Right lung (tissue), 5 donors: ENCODE results near the gene ARHGAP20. TPM values are rescaled to one million over a fixed set of nuclear protein-coding genes. Genes with fewer than 3 reads are reported as not detected.
A peak's percentile ranks its signal among the peaks of the same experiment; 100 is the strongest.

Source experiments
- DNase-seq, 2 donors: peaks; one replicate each; pipeline ENCODE4 v3.0.0-alpha.2; 2013
- polyA plus RNA-seq, 5 donors: library from polyadenylated mRNA; unstranded; fragments of 120-200 nt; gene quantifications; one replicate each; pipeline versions ENCODE4 v1.2.1 to v1.2.3, GENCODE V29; 2013; ENCODE audit warnings: inconsistent platforms in 1 of 5, low replicate concordance in 1 of 5; ENCODE audit not compliant: insufficient read length in 5 of 5, insufficient read depth in 1 of 5

Gene ARHGAP20
- polyA plus RNA-seq, 5 donors, result 30.4 to 50.7 (median 33.1) TPM

DNA sequence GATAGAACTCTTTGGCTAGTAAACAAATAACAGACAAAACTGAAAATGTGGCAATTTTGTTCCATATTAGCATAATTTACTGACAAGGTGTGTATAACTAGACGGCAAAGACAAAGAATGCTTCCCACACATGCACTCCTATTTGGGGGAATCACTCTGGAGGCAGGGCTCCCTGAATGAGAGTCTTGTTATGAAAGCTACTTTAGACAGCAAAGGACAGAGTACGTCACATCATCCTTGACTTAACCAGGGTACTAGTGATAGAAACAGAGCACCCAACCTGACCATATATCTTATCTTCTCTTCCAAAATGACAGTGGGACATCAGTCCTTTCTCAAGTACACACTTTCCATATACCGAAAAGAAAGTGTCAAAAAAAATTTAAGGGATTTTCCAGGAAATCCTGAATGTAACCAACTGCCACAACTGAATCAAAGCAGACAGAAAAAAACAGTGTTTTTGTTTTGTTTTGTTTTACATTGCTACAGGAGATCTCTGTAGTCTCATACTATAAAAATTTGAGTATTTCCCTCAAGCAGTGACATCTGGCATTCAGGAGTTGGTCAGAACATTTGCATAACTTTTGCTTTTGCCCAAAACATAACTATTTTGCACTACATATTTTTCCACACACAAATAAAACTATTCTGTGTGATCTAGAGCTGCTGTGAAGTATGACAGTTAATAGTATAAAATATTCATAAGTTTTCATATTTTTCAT lies 98.9 kb downstream of the ARHGAP20 start:
- no peak for DNase-seq

DNA sequence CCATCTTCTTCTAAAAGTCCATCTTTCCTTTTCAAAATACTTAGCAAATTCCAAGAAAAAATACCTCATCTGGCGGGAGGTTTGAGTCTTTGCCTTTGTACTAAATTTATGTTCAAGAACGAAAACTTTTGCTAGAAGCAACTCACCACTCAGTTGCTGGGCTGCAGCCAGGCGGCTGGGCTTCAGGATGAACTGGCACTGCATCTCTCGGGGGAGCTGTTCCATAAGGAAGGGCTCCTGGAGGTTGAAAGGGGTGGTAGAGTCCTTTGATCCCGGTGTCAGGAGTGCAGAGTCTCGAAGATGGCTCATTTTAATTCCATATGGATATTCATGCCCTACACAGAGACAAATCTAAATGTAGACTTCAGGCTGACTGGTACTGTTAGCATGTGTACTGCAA lies 105.8 kb downstream of the ARHGAP20 start:
- no peak for DNase-seq

DNA sequence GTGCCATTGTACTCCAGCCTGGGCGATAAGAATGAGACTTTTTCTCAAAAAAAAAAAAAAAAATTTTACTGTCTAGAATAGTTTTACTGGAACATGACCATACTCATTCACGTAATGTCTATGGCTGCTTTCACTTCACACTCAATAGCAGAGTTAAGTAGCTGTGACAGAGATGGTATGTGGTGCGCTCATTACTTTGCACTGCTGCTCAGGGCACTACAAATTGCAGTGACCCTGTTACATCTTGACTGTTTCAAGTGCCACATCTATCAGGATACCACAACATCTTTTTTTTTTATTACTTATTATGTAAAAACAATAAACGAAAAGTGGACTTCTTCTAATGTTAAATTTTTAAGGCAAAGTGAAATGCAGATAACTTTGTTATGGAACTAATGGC lies 110.3 kb downstream of the ARHGAP20 start:
- DNase-seq, result peak; percentile 55 to 61

DNA sequence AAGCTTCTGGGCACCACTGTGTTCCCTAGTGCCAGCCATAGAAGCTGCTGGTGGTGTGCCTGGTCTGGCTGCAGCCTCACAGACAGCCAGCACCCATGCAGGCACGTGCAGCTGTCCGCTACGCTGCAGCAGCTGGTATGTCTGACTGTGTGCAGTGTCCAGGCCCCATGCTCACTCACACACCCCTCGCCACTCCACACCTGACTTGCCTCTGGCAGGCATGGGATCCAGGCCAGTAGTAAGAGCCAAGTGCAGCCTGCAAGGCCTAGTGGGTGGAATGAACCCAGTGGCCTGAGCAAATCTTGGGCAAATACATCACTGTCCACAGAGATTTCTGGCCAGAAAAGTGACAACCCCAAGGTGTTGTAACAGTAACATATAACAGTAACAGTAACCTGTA lies 111.9 kb downstream of the ARHGAP20 start:
- no peak for DNase-seq

DNA sequence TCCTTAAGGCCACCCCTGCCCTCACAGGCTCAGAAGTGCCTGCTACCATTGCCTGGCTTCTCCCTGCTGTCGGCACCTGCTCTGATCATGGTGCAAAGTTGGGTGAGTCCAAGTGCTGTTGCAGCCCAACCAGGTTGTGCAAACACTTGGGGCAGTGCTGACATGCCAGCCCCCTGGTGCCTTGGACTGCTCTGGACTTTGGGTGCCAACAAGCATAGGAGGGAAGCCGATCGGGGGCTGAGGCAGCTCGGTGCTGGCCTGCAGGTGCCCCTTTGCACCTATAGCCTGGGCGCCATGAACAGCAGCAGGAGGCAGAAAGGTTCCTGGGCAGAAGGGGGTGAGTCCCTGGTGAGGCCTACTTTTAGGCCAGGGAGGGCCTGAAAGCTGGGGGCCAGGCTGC lies 113.0 kb downstream of the ARHGAP20 start:
- no peak for DNase-seq

DNA sequence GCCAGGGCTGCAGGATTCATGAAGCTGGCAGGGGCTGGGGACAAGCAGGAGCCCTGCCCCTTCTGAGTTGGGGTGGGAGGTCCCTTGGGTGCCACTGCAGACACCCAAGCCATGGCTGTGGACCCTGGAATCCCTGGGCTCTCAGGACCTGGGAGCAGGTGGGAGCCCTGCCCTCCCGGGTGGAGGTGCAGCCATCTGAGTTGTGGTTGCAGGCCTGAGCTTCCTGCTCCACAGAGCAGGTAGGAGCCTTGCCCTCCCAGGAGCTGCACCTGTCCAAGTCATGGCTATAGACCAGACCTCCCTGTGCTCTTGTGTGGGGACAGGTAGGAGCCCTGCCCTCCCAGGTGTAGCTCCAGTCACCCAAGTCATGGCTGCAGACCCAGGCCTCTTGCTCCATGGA lies 113.5 kb downstream of the ARHGAP20 start:
- DNase-seq, result no peak

DNA sequence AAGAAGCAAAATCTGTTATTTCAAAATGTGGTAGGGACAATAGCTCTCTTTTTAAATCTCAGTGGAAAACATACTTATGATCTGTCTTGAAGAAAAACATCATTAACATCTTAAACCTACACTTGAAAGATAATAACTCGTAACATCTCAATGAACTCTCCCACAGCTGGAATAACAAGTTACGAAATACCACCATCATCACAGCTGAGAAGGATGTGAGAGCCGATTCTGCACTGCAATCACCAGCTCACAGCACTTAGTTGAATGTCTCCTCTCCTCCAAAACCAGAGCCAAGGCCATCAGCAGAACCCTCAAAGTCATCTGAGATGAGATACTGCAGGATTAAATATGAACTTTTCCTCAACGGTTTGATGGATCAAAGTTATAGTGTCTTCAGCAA lies 124.3 kb downstream of the ARHGAP20 start:
- DNase-seq, result peak; percentile 20 to 22

DNA sequence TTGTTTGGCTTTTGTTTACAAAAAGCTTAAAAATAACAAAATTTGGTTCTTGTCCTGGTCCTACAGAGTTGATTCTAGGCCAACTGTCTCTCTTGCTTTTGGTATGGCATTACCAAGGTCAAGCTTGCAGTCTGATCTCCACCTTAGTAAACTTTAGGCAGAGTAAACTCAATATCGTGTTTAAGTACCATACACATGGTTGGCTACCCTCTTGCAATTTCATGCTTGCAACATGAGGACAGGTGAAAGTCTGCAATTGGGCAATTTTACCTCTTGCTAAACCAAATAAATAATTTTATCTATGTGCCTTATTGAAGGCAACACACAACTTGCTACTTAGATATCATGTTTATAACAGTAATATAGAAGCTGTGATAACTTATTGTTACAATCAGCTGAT lies 125.1 kb downstream of the ARHGAP20 start:
- DNase-seq, result no peak

DNA sequence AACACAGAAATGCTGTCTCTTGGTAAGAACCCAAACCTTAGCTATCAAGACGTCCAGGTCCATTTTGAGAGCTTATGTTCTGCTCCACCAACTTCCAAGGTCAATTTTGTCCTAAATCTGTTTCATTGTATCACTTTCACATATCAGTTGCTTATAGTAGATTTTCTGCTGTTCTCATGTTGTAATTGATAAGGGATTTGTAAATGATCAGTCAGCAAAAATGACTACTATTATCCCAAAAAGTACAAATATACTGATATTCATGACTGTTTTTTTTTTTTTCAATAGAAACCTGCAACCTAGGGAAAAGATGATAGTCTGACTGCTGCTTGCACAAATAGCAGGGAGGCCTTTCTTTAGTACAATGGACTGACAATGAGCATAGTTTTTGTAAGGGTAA lies 128.1 kb downstream of the ARHGAP20 start:
- no peak for DNase-seq

DNA sequence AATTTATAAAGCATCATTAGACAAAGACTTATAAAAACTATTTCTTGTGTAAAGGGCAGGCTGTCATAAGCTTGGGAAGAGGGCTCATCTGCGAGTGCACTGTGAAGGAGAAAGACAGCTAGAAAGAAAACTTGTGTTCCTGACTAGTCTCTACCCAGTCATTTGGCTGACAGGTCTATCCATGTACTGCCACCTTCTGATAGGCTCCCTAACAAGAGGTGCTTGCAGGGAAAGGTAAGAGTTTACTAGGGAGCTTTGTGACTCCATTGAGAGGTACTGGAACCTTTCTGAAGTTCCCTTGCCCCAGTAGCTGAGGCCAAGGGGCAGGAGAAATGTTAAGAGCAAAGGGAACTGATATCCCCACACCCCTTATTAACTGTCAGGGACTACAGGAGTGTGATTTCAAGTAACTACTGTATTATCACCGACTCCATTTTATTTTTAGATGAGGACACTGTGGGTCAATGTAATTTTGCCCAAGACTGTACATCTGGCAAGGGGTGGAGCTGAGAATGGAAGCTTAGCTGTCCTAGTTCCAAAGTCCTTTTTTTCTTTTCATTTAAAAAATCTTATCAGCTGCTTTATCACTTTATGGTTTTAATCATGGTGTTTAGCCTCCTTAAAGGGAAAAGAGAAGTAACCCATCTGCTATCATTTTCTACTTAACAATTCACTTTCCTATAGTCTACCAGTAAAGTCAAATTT lies 129.4 kb downstream of the ARHGAP20 start:
- no peak for DNase-seq

DNA sequence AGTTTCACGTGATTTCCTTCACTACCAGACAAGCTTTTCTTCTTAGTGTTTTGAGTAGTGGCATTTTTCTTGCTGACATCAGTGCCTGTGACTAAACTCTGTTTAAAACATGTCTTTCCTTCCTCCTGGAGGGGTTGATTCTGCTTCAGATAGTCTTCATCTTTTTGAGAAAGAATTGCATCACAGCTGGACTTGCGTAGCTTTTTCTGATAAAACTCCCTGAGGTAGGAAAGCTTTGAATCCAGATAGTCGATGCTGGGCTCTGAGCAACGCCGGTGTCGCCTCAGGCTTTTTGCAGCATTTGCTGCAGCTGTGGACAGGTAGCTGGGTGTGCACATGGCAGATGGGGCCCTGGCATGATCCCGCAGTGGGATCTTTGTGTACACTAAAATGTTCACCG lies 131.7 kb downstream of the ARHGAP20 start:
- no peak for DNase-seq

DNA sequence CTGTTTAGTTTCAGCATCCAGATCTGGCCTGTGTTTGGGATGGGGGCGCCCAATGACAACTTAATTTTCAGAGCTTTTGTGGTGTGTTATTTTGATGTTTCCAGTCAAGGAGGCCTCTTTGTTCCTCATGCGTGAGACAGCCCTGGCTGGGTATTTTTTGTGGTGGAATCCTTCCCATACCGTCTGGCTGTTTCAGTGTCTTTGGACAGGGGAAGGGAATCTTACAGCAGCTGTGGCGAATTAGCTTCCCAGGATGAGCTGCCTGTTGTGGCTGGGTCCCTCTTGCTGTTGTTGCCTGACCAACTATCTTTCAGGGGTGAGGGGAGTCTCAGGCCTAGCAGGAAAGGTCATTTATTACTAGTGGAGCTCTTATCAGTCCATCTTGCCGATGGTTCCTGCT lies 138.8 kb downstream of the ARHGAP20 start:
- DNase-seq, result no peak

DNA sequence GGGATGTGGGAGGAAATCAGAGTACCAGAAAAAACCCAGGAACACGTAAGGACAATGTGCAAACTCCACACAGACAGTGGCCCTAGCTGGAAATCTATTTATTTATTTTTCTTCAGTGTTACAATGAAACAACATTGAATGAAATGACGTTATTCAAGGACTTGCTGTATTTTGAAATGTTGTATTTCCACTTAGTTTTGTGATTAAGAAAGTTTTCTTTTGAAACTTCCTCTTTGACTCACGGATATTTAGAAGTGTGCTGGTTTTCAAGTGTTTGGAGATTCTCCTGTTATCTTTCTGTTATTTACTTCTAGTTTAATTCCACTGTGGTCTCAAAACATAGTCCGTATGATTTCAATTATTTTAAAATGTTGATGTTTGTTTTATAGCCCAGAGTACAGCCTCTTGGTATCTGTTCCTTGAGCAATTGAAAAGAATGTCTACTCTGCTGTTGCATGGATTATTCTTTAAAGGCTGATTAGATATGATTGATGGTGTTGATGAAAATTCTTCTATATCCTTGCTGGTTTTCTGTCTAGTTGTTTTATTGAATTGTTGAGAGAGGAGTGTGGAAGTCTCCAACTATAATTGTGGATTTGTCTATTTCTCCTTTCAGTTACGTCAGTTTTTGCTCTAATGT lies 141.0 kb downstream of the ARHGAP20 start:
- DNase-seq, result no peak

DNA sequence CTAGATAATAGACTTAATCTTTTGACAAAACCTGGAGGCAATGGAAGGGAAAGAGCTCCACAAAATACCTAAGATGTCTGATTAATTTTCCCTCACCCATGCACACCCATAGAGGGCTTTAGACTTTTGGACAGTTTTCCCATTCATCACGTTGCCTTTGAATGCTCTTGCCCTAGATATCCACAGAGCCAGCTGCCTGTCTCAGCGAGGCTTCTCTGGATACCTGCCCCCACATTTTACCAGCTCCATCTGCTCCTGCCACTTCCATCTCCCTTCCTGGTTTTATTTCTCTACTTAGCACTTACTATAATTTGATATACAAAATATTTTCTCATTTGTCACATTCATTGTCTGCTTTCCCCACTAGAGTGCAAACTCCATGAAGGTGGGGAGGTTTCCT lies 145.7 kb downstream of the ARHGAP20 start:
- no peak for DNase-seq

DNA sequence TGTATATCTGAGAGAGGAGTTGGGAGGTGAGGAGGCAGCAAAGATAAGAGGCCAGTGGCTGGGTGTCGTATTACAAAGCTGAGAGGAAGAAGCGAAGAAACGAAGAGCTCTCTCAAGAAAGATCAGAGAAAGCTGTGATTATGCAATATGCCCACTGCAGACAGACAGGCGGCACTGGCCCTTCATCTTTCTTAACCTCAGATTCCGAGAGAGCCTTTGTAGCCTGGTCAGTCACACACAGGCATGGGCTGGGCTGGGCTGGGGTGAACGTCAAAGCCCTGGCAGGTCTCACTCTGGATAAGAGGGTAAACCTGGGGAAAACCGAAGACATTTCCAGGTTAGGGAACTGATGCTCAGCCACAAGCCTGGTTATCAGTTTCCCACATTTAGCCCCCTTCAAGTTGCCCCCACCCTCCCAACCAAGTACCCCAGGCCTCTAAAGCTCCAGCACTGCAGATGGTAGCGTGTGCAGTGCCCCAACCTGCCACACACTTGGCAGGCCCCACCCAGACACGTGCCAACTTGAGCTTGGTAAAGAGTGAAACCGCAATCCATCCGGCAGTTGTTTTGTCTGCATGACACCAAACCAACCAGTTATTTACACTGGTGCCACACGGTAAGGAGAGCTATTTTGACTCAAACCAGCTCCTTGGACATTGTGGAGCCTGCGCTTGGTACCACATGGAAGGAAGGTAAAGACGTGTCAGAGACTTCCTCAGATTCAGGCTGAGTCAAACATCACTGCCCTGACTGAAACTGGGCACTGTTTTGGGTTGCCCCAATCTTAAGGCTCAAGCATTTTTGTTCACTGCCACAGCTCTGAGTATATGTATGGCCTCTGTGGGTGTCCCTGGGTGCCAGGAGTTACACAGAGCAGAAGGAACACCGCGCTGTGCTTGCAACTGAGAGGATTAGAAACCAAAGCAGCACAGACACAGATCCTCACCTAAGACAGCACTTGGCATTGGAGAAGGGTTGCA lies 146.6 kb downstream of the ARHGAP20 start:
- peak; percentile 61 to 65 for DNase-seq

DNA sequence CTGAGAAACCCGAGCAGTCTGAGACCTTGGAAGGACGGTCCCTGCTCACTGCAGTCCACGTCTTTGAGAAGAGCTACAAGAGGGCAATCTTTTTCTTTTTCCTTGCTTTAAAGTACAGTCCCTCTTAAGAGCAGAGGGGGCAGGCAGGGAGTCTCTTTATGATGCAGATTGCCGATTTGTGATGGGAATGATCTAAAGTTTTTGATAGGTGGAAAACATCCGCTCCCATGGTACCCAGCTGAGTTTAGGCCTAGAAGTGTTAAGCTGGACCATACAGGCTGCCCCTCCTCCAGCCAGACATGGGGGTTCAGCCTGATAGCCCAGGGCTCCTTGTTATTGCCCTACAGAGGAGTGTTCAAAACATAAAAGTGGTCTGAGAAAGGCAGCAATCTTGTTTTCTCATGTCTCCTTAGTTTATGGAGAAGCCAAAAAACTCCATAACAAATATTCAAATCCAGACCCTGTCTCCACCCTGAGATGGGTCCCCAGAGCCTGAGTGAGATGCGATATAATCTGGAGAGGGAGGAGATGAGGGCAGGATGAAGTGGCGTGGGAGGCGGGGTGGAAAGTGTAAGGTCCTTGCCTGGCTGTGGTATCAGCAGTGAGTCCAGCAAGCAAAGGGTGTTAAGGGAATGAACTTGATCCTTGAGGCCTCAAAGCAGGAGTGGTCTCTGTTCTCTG lies 147.4 kb downstream of the ARHGAP20 start:
- DNase-seq, result no peak

DNA sequence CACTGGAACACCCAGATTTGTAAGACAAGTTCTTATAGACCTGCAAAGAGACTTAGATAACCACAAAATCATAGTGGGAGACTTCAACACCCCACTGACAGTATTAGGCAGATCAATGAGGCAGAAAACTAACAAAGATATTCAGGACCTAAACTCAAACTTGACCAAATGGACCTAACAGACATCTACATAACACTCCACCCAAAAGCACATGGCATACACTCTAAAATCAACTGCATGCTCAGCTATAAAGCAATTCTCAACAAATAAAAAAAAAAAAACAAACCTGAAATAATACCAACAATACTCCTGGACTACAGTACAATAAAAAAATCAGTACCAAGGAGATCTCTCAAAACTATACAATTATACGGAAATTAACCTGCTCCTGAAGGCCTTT lies 167.5 kb downstream of the ARHGAP20 start:
- no peak for DNase-seq

DNA sequence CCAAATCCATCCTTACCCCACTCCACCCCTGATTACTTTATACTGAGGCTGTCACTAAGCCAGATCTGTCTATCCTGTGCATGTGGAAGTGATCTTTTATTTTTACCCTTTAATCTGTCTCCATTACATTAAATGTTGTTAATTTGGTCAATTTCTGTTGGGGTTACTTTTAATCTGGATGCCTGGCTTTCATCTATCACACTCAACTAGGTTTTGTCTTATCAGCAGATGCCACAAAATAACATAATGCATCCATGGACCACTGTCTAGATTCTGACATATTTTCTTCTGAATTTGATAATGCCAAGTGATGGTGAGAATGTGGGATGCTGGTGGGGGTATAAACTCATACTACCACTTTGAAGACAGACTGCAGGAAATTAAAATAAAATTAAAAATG lies 174.1 kb downstream of the ARHGAP20 start:
- no peak for DNase-seq

DNA sequence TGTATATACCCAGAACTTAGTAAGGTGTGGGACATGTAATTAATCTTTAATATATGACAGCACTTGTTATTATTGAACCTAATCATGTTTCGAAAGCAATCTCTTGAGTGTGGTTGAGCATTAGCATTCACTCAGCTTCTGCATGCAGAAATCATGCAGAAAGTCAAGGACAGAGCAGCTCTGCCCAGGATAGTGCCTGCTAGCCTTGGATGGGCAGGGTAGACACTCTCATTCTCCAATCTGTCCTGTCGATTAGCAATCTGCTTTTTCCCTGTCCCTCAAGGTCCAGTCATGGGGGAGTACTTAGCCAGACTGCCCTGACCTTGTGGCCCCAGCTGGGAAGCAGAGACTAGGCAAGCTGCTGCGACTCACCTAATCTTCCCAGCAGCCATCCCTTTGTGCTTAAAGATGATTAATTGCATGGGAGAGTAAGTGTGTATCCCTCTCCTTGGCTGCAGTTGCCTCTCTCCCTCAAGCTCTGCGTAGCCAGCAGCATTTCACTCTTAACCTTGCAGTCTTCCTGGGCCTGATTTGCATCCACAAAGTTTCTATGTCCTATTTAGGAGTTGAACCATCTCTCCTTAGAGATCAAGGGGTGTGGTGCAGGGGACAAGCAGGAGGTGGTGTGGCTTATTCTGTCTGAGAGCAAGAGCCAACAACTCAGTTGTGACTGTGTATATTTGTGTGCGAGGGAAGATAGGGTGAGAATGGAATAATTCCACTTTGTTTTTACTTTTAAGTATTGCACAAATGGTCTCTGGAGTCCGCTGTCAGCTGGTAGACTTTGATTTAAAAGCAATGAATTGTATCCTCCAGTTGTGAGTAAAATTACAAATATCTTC lies 181.1 kb downstream of the ARHGAP20 start:
- no peak for DNase-seq

DNA sequence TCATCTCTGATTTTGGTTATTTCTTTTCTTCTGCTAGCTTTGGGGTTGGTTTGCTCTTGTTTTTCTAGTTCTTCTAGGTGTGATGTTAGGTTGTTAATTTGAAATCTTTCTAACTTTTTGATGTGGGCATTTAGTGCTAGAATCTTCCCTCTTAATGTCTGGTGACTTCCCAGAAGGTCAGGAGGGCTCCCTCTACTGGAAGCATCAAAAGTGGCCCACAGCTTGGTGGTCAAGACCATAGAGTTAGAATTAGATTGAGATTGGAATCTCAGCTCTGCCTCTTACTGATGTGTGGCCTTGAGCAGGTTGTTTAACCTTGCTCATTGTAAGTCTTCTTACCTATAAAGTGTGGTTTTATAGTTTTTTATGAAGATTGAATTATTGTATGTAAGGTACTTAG lies 183.2 kb downstream of the ARHGAP20 start:
- DNase-seq, result no peak
